Breast epithelium (tissue), 3 donors: ENCODE data around the gene AGXT2.

ENCODE experiments used
- CTCF ChIP-seq, 3 donors: fragments of 450-650 bp; IDR thresholded peaks; one replicate each; pipeline ENCODE4 v1.5.1; 2016 to 2017; ENCODE audit warnings: antibody characterized with exemption in 3 of 3, mild to moderate bottlenecking in 3 of 3, moderate library complexity in 3 of 3
- POLR2A ChIP-seq: fragments of 450-650 bp; IDR thresholded peaks from one replicate; pipeline ENCODE4 v1.6.1; 2016; ENCODE audit warnings: antibody characterized with exemption, mild to moderate bottlenecking, moderate library complexity
- POLR2AphosphoS5 ChIP-seq, 3 donors: sonication (generic); formaldehyde crosslinking; IDR thresholded peaks; one replicate each; pipeline ENCODE4 v1.6.1; 2017; ENCODE audit warnings: antibody characterized with exemption in 3 of 3

- TF ChIP-seq CTCF (IDR thresholded peaks at IDR 0.05) (no peak), POLR2AphosphoS5 (IDR thresholded peaks at IDR 0.05) (no peak), POLR2A (no peak)
These were observed 37.1 kb downstream of the AGXT2 start for GRCh38 chr5:35010676-35011075.
